Hepatocyte (in vitro differentiated cells): ENCODE results near the gene OBSCN. TPM values are rescaled to one million over a fixed set of nuclear protein-coding genes. Genes with fewer than 3 reads are reported as not detected.

ENCODE experiments used
- DNase-seq: peaks from one replicate; pipeline ENCODE4 v3.0.0-alpha.2; 2016; ENCODE audit warnings: low spot score
- H2AFZ ChIP-seq: fragments of 200-600 bp; sonication (generic); 2 replicates; pipeline ENCODE4 v1.6.0; 2016; ENCODE audit warnings: antibody characterized with exemption, mild to moderate bottlenecking
- H3K27ac ChIP-seq: fragments of 200-600 bp; sonication (generic); 2 replicates; pipeline ENCODE4 v1.5.1; 2016; ENCODE audit warnings: mild to moderate bottlenecking
- H3K27me3 ChIP-seq: fragments of 200-600 bp; sonication (generic); 2 replicates; pipeline ENCODE4 v1.6.1; 2016
- H3K36me3 ChIP-seq: fragments of 200-600 bp; sonication (generic); replicated peaks from 2 replicates; pipeline ENCODE4 v1.5.1; 2016; ENCODE audit warnings: low read depth; ENCODE audit not compliant: insufficient read depth
- H3K4me1 ChIP-seq: fragments of 200-600 bp; sonication (generic); 2 replicates; pipeline ENCODE4 v1.5.1; 2016; ENCODE audit warnings: mild to moderate bottlenecking, moderate library complexity; ENCODE audit not compliant: insufficient read depth
- H3K4me2 ChIP-seq: fragments of 200-600 bp; sonication (generic); 2 replicates; pipeline ENCODE4 v1.6.0; 2016
- H3K4me3 ChIP-seq: fragments of 200-600 bp; sonication (generic); 2 replicates; pipeline ENCODE4 v1.5.1; 2016; ENCODE audit warnings: mild to moderate bottlenecking
- H3K79me2 ChIP-seq: fragments of 200-600 bp; sonication (generic); 2 replicates; pipeline ENCODE4 v1.6.0; 2017; ENCODE audit warnings: mild to moderate bottlenecking
- H3K9me2 ChIP-seq: fragments of 200-600 bp; sonication (generic); replicated peaks from 2 replicates; pipeline ENCODE4 v1.6.0; 2017; ENCODE audit warnings: mild to moderate bottlenecking; ENCODE audit not compliant: insufficient read depth
- H3K9me3 ChIP-seq: fragments of 200-600 bp; sonication (generic); 2 replicates; pipeline ENCODE4 v1.5.1; 2016; ENCODE audit warnings: low read depth, mild to moderate bottlenecking
- H4K20me1 ChIP-seq: fragments of 200-600 bp; sonication (generic); 2 replicates; pipeline ENCODE4 v1.6.0; 2016; ENCODE audit warnings: mild to moderate bottlenecking; ENCODE audit not compliant: insufficient read depth, poor library complexity, severe bottlenecking
- CTCF ChIP-seq: fragments of 200-600 bp; sonication (generic); IDR thresholded peaks from 2 replicates; pipeline ENCODE4 v1.5.1; 2016; ENCODE audit warnings: antibody characterized with exemption, mild to moderate bottlenecking; ENCODE audit not compliant: poor library complexity
- EZH2 ChIP-seq: fragments of 200-600 bp; sonication (generic); IDR thresholded peaks from 2 replicates; pipeline ENCODE4 v1.6.1; 2016; ENCODE audit warnings: antibody characterized with exemption, mild to moderate bottlenecking, borderline replicate concordance
- EZH2phosphoT487 ChIP-seq: fragments of 200-600 bp; sonication (generic); IDR thresholded peaks from one replicate; pipeline ENCODE4 v1.6.1; 2018; ENCODE audit warnings: antibody characterized with exemption, mild to moderate bottlenecking, low read depth, moderate library complexity; ENCODE audit not compliant: unreplicated experiment, severe bottlenecking
- WGBS: methylation state at CpG from one replicate; pipeline ENCODE4 v1.1.6; 2016; ENCODE audit warnings: low lambda C conversion rate; ENCODE audit errors: missing lambda C conversion rate; 5-methylcytosine and 5-hydroxymethylcytosine counted together
- polyA plus RNA-seq: library from polyadenylated mRNA; unstranded; fragments of >200 nt; fragmentation: Nextera tagmentation; extraction: Ambion mirVana; gene quantifications from 2 replicates; pipeline ENCODE4 v1.2.1, GENCODE V29; 2016
- total RNA-seq: library from RNA; depleted of rRNA; stranded (reverse); fragments of >200 nt; gene quantifications from 2 replicates; pipeline ENCODE4 v1.2.3, GENCODE V29; 2014

OBSCN gene
- total and polyA plus RNA-seq, 2 experiments from 2014 or later, result 15.0 to 22.4 TPM

- no peaks in the 10 kb centered on the region for H4K20me1 ChIP-seq
- H3K79me2 ChIP-seq, result no peaks in the 10 kb centered on the region
- H3K4me3 ChIP-seq, result no peak overlapping the region
- TF ChIP-seq CTCF, result no peak
- no peak for TF ChIP-seq EZH2phosphoT487
- TF ChIP-seq EZH2, result no peak
- no peaks in the 10 kb centered on the region for H3K36me3 ChIP-seq
- H3K27me3 ChIP-seq, result no peaks in the 10 kb centered on the region
- no peak for DNase-seq
- 96% methylated on average over 18 of the region's 18 CpGs for WGBS
- no peak overlapping the region for H3K27ac ChIP-seq
- H3K4me2 ChIP-seq, result no peak overlapping the region
- H3K9me3 ChIP-seq, result no peaks in the 10 kb centered on the region
- H2AFZ ChIP-seq, result no peak overlapping the region
- H3K4me1 ChIP-seq, result no peaks in the 10 kb centered on the region
- no peaks in the 10 kb centered on the region for H3K9me2 ChIP-seq
These were observed 127.1 kb downstream of the OBSCN start for GRCh38 chr1:228334954-228335353.

- Histone ChIP-seq H3K9me3 (no peaks in the 10 kb centered on the region), H3K4me2 (no peak overlapping the region), H3K36me3 (no peaks in the 10 kb centered on the region), H3K4me1 (no peaks in the 10 kb centered on the region), H3K27me3 (no peaks in the 10 kb centered on the region), H3K79me2 (no peaks in the 10 kb centered on the region), H3K9me2 (no peaks in the 10 kb centered on the region), H3K4me3 (no peak overlapping the region), H3K27ac (no peak overlapping the region), H2AFZ (no peak overlapping the region), H4K20me1 (no peaks in the 10 kb centered on the region)
- no peak for DNase-seq
- TF ChIP-seq EZH2phosphoT487 (no peak), CTCF (no peak), EZH2 (no peak)
- 97% methylated on average over 15 of the region's 15 CpGs for WGBS
These were observed 127.8 kb downstream of the OBSCN start for GRCh38 chr1:228335406-228336307.

- Histone ChIP-seq H3K4me3 (no peak overlapping the region), H3K9me3 (no peaks in the 10 kb centered on the region), H3K4me1 (no peaks in the 10 kb centered on the region), H3K9me2 (no peaks in the 10 kb centered on the region), H3K27ac (no peak overlapping the region), H3K79me2 (no peaks in the 10 kb centered on the region), H3K4me2 (no peak overlapping the region), H2AFZ (no peak overlapping the region), H3K27me3 (no peaks in the 10 kb centered on the region), H3K36me3 (no peaks in the 10 kb centered on the region), H4K20me1 (no peaks in the 10 kb centered on the region)
- 95% methylated on average over 18 of the region's 18 CpGs for WGBS
- DNase-seq, result no peak
- TF ChIP-seq EZH2phosphoT487, result no peak
- no peak for TF ChIP-seq EZH2
- no peak for TF ChIP-seq CTCF
These were observed 128.6 kb downstream of the OBSCN start for GRCh38 chr1:228336308-228337030.
